K562 (cell line): Measurements from ENCODE around the gene SLC39A11.

Experiments
- CHCHD3 ChIP-seq: fragments of 250-450 bp; sonication (Bioruptor Pico); IDR thresholded peaks from 2 replicates; pipeline ENCODE4 v2.1.2; 2022; ENCODE audit warnings: mild to moderate bottlenecking
- EP300 ChIP-seq: IDR thresholded peaks from 2 replicates; pipeline ENCODE4 v1.6.1; 2012; ENCODE audit warnings: low read length, improper control_type of control experiment
- FOXP1 ChIP-seq: sonication (generic); formaldehyde crosslinking; IDR thresholded peaks from 2 replicates; pipeline ENCODE4 v1.8.0; 2022; ENCODE audit warnings: mild to moderate bottlenecking, missing genetic modification reagents
- HDAC2 ChIP-seq: fragments of 450-650 bp; IDR thresholded peaks from 2 replicates; pipeline ENCODE4 v1.6.1; 2016; ENCODE audit warnings: mild to moderate bottlenecking
- NRF1 ChIP-seq, 2 experiments: fragments of 450-650 bp; IDR thresholded peaks in 1 of 2; conservative IDR thresholded peaks in 1 of 2; 2 replicates each; pipeline ENCODE4 v1.6.1; 2014; ENCODE audit warnings: mild to moderate bottlenecking in 2 of 2
- POLR2A ChIP-seq: fragments of 450-650 bp; conservative IDR thresholded peaks from 2 replicates; pipeline ENCODE4 v1.6.1; 2016
- PRPF4 ChIP-seq: fragments of 200-400 bp; formaldehyde crosslinking; IDR thresholded peaks from one replicate; pipeline ENCODE4 v1.6.1; 2017; ENCODE audit warnings: low read length, low read depth, mild to moderate bottlenecking; ENCODE audit not compliant: insufficient read depth, poor library complexity, severe bottlenecking
- SRSF9 ChIP-seq: fragments of 200-400 bp; formaldehyde crosslinking; IDR thresholded peaks from 2 replicates; pipeline ENCODE4 v1.6.1; 2017; ENCODE audit warnings: low read depth, low read length, borderline replicate concordance
- TOE1 ChIP-seq, 2 experiments: fragments of 450-650 bp in 1 of 2; sonication (generic) in 1 of 2; formaldehyde crosslinking in 1 of 2; IDR thresholded peaks; 2 replicates each; pipeline versions ENCODE4 v1.7.1 to v1.8.0; 2016 to 2022; ENCODE audit warnings: borderline replicate concordance in 2 of 2, mild to moderate bottlenecking in 2 of 2, antibody characterized with exemption in 1 of 2, inconsistent platforms in 1 of 2, low read depth in 1 of 2, missing genetic modification reagents in 1 of 2, moderate library complexity in 1 of 2
- ZC3H4 ChIP-seq: sonication (generic); formaldehyde crosslinking; IDR thresholded peaks from 2 replicates; pipeline ENCODE4 v1.9.0; 2021; ENCODE audit warnings: missing genetic modification reagents, borderline replicate concordance
- ZNF174 ChIP-seq: fragments of 250-450 bp; sonication (Bioruptor Pico); IDR thresholded peaks from 2 replicates; pipeline ENCODE4 v1.4.0; 2020; ENCODE audit warnings: mild to moderate bottlenecking

DNA sequence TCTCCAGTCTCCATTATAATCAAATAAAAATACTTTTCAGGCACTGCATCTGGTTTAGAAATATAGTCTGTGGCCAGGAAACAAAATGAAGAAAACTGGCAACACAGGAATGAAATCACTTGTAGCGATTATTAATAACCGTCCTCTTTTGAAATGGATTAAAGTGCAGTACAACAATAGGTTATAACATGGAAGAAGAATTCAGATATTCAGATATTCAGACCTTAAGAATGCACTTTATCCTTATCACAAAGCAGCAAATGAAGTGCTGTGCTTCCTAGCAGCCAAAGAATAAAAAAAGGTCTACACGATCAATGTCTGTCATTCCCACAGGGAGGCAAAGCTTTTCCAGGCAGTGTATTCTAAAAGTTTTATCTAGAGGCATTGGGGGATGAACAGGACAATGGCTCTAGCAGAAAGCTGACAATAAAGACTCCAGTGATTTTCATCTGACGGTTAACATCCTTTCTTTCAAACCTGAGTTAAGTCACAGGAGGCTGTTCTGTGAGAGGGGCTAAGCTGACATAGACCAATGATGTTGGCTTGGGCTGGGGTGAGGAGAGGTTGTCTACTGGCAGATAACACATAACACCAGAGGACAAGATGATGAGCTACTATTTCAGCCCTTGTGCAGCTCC lies 259.2 kb downstream of the SLC39A11 start:
- no peak for TF ChIP-seq EP300
- TF ChIP-seq NRF1 (conservative IDR thresholded peaks at IDR 0.05 in 1 of 2, IDR thresholded peaks at IDR 0.05 in 1 of 2), result no peak
- no peak for TF ChIP-seq PRPF4
- no peak for TF ChIP-seq POLR2A
- TF ChIP-seq FOXP1 (CRISPR knock-in tag), result no peak
- TF ChIP-seq CHCHD3, result no peak
- TF ChIP-seq ZNF174 (CRISPR knock-in tag), result no peak
- no peak for TF ChIP-seq HDAC2
- no peak for TF ChIP-seq TOE1 (IDR thresholded peaks at IDR 0.05; ENCODE audit: borderline replicate concordance)
- no peak for TF ChIP-seq TOE1 (CRISPR knock-in tag; IDR thresholded peaks at IDR 0.05; ENCODE audit: borderline replicate concordance, low read depth)
- TF ChIP-seq SRSF9, result no peak
- no peak for TF ChIP-seq ZC3H4 (CRISPR knock-in tag)
